Activated CD8-positive, alpha-beta memory T cell treated with anti-CD3 and anti-CD28 coated beads for 24 hours (primary cell): ENCODE measurements around the gene ARID1B.

Source experiments
- DNase-seq: peaks from one replicate; pipeline ENCODE4 v3.0.0-alpha.2; 2020

Gene ARID1B

GRCh38 chr6:156883497-156884252, 106.5 kb downstream of the ARID1B start:
- DNase-seq: no peak

GRCh38 chr6:156884306-156884705, 107.1 kb downstream of the ARID1B start:
- no peak for DNase-seq

- DNase-seq: no peak
Observed at GRCh38 chr6:156885562-156885961, 108.4 kb downstream of the ARID1B start.

- DNase-seq: no peak
Observed at GRCh38 chr6:156886409-156886808, 109.2 kb downstream of the ARID1B start.

- no peak for DNase-seq
Observed at GRCh38 chr6:156887623-156888269, 110.6 kb downstream of the ARID1B start.

GRCh38 chr6:156889469-156889868, 112.3 kb downstream of the ARID1B start:
- DNase-seq: no peak

- DNase-seq: no peak
Observed at GRCh38 chr6:156889986-156890385, 112.8 kb downstream of the ARID1B start.

- DNase-seq: no peak
Observed at GRCh38 chr6:156890627-156891314, 113.6 kb downstream of the ARID1B start.

- DNase-seq: no peak
Observed at GRCh38 chr6:156897907-156898531, 120.8 kb downstream of the ARID1B start.

GRCh38 chr6:156899071-156899470, 121.9 kb downstream of the ARID1B start:
- no peak for DNase-seq

GRCh38 chr6:156899532-156900135, 122.5 kb downstream of the ARID1B start:
- no peak for DNase-seq

GRCh38 chr6:156900292-156900691, 123.1 kb downstream of the ARID1B start:
- no peak for DNase-seq

- no peak for DNase-seq
Observed at GRCh38 chr6:156901309-156902019, 124.3 kb downstream of the ARID1B start.

- DNase-seq: no peak
Observed at GRCh38 chr6:156902782-156903181, 125.6 kb downstream of the ARID1B start.

GRCh38 chr6:156904176-156904967, 127.2 kb downstream of the ARID1B start:
- DNase-seq: no peak

- DNase-seq: no peak
Observed at GRCh38 chr6:156905801-156906200, 128.6 kb downstream of the ARID1B start.

GRCh38 chr6:156906451-156906850, 129.3 kb downstream of the ARID1B start:
- no peak for DNase-seq

GRCh38 chr6:156909212-156910010, 132.2 kb downstream of the ARID1B start:
- DNase-seq: no peak

- DNase-seq: no peak
Observed at GRCh38 chr6:156910011-156910334, 132.8 kb downstream of the ARID1B start.

GRCh38 chr6:156910938-156911337, 133.8 kb downstream of the ARID1B start:
- no peak for DNase-seq

GRCh38 chr6:156911581-156911980, 134.4 kb downstream of the ARID1B start:
- no peak for DNase-seq
